ENCODE measurements around the gene DSCAML1. TPM values are rescaled to one million over a fixed set of nuclear protein-coding genes. Genes with fewer than 3 reads are reported as not detected.

The DSCAML1 gene
- total RNA-seq, 1 experiment from 2014 or later, result not detected

DNA sequence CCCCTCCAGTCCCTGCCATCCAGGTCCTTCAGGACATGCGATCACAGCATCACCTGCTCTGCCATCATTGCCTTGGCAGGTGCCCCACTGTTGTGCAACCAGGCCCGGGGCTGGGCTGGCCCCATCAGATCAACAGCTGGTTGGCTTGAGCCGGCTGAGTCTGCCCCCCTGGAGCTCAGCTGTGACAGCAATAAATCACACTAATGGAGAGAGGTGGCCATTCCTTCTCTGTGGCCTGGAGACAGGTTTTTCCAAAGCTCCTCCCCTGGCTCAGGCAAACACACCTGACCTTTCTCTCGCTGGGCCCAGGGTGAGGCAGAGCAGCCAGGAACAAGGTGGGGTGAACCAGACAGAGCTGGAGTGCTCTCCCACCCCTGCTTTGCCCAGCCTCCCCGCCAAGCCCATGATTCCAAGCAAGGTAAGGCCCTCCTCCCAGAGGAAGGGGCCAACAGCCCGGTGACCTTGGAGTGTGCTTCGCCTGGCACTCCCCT lies 36.4 kb upstream of the DSCAML1 start:
- no peak for DNase-seq (ENCODE audit: extremely low read depth, low read depth)

DNA sequence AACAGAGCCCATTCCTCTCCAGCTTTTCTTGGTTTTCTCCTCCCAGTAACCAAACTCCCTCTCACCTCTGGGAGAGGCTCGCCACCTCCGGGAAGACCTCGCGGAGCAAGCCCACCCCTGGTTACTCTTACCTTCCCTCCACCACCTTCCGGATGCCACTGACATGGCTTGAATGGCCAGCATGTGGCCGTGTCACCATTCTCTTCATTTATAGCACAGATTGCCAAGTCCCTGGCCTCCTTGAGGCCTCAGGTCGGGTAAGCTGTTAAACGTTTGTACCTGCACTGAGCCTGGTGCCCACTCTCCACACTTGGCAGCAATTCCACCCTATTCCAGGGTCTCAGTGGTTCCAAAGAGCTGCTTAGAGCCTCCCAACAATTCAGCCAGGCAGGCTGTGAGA lies 35.5 kb upstream of the DSCAML1 start:
- no peak for DNase-seq (ENCODE audit: extremely low read depth, low read depth)

DNA sequence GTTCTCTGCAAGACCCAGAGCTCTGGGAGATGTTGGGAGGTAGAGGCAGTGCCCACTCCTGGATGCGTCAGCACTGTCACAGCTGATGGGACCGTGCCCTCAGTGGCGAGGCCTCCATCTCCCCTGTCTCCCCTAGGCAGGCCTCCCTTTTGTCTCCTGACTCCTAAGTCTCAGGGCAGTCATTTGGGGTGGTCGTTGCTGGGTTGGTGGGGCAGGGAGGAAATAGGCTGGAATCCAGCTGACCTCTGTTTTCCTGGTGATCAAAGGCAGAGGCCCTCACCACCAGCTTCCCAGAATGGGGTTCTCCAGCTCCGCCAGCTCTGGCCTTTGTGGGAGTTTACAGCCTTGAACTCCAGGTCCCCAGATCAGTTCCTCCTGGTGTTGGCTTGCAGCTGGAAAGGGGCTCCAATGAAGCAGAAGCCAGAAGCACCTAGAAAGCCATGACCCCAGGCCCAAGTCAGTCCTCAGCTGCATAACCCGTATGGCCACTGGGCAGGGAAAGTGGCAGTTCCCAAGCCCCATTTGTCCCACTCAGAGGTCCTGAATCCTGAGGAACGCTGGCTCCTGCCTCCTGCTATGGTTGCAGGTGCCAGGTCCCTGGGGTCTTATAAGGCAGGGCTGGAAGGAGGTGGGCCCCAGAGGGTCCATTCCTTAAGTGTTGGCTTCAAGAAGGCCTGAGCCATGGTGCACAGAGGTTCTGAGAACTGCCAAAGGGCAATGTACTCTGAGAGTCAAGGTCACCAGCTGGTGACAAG lies 34.8 kb upstream of the DSCAML1 start:
- no peak for DNase-seq (ENCODE audit: extremely low read depth, low read depth)

DNA sequence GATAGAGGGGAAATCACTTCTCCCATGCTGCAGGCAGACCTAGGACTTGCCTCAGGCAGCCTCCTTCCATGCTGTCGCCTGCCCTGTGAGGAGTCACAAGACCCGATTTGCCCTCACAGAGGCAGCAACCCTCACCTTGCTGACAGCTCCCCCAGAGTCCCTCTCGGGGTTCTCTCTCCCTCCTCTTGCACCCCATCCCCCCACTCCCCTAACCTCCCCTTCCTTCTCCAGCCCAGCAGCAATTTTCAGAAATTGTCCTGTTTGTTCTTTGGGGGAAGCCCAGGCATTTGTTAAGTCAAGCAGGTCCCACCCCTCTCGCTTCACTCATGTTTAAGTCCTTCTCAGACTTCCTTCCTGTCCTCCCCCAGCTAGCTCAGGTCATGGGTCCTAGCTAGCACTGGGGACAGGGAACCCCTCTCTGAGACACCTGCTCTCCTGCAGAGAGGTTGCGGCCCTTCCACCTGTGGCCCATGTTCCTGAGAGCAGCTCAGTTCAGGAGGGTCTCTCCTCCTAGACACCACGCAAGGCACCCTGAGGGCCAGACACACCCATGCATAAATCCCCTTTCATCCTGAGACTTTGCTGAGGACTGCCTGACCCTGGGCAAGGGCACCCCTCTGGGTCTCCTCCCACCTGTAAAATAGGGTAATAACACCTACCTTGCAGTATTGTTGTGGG lies 33.8 kb upstream of the DSCAML1 start:
- DNase-seq (ENCODE audit: extremely low read depth, low read depth), result no peak

DNA sequence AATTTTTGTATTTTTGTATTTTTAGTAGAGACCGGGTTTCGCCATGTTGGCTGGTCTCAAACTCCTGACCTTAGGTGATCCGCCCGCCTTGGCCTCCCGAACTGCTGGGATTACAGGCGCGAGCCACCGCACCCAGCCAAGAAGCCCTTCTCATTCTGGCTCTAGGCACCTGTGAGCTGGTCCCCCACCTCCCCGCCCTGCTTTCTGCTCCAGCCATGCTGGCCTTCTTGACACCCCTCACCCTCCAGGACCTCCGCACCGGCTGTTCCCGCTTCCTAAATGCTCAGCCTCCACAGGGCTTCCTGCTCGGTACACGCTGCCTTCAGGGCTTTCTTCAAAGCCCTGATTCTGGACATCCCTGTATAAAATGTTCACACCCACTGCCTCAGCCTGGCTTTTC lies 33.1 kb upstream of the DSCAML1 start:
- no peak for DNase-seq (ENCODE audit: extremely low read depth, low read depth)

DNA sequence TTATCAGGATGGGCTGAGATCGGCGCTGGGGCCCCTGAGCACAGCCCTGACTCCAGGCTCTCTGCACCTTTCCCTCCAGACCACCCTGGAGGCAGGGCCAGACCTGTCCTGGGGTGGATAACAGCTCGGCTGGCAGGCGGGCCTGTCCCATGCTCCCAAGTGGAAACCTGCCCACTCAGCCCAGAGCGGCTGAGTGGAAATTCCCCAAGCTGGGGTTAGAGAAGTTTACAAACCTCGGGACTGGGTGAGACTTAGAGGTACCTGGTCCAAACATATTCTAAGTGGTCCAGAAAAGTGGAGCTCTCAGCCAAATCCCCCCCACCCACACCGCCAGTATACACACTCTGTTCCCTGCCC lies 32.3 kb upstream of the DSCAML1 start:
- no peak for DNase-seq (ENCODE audit: extremely low read depth, low read depth)

DNA sequence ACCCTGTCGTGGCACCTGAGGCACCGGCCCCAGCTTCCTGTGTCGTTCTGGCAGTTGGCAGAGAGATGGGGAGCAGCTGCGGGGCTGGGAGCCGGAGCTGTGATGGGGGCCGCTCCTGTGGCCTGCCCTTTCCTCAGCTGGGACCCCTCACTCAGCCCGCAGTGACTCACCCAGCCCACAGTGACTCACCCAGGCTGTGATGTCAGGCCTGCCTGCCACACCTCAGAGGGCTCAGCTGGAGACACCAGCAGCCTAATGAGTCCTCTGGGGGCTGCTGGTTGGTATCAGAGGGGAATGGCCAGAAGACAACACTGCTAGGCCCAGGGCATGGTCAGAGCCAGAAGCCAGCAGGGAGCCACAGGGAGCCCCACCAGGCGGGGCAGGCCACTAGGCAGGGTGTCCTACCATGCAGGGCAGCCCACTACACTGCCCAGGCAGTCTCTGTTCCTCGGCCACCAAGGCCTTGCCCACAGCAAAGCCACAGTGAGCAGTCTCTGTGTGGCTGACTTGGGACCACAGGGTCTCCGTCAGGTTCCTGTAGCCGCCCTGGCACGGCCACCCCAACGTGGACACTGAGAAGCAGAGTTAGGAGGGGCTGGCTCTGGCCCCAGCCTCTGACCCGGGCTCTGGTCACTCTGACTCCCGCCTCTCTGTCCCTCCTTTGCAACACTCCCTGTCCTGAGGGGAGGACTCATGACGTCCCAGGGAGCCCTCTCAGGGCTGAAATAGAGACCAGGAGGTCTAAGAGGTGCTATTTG lies 31.8 kb upstream of the DSCAML1 start:
- no peak for DNase-seq (ENCODE audit: extremely low read depth, low read depth)

DNA sequence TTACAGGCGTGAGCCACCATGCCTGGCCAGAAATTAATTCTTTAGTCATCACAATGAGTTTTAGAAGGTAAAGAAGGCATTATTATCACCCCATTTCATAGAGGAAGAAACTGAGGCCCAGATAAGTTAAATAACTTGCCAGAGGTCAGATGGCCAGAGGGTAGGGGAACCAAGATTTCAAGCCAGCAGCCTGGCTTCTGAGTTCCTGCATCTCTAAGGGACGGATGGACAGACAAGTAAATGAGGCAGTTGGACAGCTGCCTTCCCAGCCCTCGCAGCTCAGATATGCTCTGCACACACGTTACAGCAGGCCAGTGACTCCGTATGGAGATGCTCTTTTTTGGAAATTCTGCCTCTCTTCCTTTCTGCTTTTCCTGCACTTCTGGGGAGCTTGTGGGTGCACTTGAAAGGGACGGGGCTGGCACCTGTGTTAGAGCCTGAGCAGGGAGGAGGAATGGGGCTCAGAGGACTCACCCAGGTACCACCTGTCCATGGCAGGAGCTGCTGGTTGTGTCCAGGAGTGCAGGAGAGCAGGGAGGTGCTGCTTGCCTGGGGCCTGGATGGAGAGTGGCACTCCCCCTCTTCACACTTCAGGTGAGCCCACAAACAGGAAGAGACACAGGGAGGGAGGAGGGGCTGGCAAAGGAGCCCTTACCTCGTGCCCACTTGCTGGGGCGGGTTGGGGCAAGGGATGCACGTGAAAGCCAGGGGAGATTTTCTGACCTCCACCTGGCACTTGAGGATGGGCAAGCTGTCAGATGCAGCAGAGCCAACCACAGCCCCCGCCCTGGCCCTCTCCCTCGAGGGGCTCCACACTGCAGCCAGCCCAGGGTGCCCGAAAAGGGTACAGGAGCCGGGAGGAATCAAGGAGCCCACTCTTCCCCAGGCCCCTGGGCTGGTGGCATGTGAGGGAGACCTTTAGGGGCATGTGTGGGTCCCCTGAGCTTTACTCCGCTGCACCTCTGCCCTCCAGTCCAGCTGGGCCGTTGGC lies 30.8 kb upstream of the DSCAML1 start:
- no peak for DNase-seq (ENCODE audit: extremely low read depth, low read depth)

DNA sequence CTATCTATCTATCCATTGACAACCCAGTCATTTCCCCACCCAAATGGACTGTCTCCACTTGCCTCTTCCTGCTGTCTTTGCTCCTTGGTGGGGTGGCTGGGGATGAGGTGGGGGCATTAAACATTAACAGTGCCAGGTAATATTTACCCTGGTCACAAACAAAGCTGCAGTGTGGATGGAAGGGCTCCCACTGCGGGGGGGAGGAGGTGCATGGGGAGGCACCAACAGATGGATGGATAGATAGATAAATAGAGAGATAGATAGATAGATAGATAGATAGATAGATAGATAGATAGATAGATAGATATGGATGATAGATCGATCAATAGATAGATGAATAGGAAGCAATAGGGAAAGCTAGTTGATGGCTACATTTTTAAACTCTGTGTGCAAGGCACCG lies 29.8 kb upstream of the DSCAML1 start:
- no peak for DNase-seq (ENCODE audit: extremely low read depth, low read depth)

DNA sequence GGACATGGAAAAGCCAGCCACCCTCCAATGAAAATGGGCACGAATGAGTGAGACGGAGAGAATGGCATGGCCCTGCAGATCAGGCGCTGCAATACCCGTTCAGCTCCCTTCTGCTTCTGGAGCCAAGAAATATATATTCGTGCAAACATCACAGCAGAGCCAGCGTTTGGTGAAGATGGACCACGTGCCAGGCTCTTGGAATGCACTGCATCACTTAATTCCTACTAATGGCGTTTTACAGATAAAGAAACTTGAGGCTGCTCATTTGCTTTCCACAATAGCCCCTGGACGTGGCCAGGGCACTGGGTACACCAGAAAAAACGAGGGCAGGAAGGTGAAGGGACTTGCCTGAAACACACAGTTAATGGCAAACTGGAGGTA lies 29.2 kb upstream of the DSCAML1 start:
- DNase-seq (ENCODE audit: extremely low read depth, low read depth), result no peak

DNA sequence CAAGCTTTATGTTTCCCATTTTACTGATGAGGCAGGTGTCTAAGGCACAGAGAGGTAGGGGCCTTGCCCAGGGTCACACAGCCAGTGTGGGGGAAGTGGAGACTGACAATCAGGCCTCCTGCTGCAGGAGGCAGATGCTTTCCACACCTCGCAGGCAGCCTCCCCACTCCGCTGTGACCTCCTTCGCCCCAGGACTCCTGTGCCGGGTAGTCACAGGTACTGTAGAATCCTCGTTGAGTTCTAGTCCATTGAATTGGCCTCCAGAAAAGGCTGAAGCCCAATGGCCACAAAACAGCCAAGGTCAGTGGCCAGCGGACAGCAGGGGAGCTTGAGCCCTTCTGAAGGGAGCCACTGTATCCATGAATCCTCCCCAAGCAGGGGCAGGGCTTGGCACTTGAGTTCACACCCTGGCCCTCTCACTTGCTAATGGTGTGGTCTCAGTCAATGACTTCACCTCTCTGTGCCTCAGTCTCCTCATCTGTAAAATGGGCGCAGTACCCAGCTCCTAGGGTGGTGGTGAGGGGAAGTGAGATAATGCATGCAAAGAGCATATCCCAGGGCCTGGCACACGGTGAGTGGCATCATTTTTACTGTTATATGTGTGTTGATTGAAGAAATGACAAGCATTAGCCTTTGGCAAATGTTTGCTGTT lies 28.6 kb upstream of the DSCAML1 start:
- no peak for DNase-seq (ENCODE audit: extremely low read depth, low read depth)

DNA sequence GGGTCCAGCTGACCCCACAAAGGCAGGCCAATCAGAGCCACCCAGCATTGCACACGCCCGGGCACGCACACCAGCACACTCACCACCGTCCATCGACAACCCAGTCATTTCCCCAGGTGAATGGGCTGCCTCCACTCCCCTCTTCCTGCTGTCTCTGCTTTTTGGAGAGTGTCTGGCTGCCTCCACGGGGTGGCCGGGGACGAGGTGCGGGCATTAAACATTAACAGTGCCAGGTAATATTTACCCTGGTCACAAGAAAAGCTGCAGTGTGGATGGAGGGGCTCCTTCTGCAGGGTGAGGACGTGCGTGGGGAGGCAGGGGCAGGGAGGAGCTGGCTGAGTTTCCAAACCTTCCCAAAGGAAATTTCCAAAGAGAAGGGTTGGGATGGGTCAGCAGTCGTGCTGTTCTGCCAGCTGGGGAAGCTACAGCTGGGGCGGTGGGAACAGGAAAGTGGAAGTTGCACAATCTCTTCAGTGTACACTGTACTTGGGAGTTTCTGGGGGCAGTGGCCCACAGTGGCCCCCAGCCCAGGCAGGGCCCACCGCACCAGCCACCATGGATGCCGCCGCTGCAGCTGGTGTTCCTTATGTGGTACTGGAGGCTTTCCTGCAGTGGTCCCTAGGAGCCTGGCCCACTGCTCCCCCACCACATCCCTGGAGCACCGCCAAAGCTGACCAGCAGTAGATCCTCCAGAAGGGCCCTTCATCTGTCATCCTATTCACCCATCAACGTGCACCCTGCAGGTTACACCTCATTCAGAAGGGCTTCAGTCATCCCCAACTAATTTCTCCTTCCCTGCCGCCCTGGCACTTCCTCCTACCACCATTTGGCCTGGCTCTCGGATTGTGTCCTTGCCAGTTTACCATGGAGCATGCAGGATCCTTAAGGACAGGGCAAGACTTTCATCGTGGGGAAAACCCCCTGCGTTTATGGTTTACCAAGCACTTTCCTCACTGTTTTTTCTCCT lies 27.8 kb upstream of the DSCAML1 start, which contains the start of gene FXYD2:
Gene FXYD2 (minus strand): TSS at position 174 of the 967 bp plus-strand sequence. CDS start 66 bp downstream, at position 108.
- DNase-seq (ENCODE audit: extremely low read depth, low read depth), result no peak

DNA sequence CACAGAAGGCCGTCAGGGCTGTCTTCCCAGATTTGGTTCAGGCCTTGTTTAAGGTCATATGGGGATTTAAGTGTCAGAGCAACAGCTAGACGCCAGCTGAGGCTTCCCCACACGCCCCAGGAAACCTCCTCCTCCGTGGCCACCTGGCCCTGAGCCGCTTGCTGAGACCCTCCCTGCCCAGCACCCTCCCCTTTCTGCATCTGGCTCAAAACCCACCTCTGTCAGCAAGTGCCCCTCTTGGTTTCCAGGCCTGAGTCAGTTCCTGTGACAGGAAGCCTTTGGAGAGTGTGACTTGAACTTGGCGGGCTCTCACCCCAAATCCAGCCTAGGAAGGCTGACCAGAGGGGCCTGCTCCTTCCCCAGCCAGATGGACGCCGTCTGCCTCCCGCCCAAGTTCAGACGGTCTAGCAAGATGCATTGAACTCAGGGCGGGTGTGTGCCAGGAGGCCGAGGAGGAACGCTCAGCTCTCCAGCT lies 27.0 kb upstream of the DSCAML1 start:
- DNase-seq (ENCODE audit: extremely low read depth, low read depth), result no peak

DNA sequence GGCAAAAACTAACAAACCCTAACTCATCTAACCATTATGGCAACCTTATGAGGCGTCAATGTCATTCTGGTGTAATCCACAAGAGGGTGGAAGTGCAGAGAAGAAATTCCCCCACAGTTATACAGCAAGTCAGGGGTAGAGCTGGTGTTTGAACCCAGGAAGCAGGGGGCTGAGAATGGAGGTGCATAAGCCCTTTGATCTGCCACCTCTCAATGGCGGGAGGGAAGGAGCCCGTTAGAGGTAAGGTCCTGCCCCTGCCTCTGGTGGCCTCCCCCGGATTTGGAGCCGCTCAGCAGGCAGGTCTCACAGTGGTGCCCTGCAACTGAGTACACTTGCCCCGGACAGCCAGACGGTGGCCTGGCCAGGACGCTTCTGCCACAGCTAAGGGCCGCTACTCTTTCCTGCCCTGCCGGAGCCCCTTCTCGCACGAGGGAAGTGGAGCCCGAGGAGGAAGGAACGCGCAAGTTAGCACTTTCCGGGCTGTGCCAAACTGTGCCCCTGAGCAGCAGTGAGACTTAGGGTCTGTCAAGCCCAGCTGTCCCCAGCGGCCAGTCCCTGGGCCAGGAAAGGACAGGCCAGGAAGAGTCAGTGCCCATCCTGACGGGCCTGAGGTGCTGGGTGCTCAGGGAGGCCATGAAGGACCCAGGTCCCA lies 26.4 kb upstream of the DSCAML1 start:
- DNase-seq (ENCODE audit: extremely low read depth, low read depth), result no peak

DNA sequence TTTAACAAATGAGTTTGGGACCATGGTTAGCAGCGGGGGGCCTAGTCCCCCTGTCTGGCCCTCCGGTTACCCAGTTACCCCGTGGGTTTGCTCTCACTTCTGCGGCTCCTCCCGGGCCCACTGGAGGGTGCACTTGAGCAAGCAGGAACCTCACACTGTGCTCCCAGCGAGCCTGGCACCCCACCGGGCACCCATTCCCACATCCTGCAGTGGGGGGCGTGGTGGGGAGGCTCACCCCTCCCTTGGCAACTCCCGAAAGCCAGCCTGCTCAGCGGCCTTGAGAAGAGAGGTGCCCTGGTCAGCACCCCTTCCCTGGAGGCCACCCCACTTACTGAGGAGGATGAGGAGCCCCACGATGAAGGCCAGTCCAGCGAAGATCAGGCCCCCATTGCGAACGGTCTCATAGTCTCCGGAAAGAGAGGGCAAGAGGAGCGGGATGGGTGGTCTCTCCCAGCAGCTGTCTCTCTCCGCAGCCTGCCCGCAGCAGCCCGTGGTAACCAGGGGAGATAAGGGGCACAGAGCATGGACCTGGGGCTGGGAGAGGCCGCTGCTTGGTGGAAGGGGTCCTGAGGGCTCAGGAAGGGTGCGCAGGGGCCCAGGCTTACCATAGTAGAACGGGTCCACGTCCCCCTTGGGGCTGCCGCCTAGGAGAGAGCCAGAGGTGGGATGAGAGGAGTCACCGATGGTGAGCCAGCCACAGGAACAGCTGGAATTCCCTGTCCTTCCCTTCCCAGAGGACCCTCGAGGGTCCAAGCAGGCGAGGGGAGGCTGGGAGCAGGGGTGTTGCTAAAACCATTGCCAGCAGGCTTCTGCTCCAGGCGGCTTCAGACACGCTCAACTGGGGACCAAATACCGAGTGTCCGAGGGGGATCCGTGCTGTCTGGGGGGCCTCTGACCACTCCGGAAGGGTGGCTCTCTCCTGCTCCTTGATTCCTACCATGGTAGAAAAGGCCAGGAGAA lies 25.3 kb upstream of the DSCAML1 start:
- DNase-seq (ENCODE audit: extremely low read depth, low read depth), result peak; percentile 12

DNA sequence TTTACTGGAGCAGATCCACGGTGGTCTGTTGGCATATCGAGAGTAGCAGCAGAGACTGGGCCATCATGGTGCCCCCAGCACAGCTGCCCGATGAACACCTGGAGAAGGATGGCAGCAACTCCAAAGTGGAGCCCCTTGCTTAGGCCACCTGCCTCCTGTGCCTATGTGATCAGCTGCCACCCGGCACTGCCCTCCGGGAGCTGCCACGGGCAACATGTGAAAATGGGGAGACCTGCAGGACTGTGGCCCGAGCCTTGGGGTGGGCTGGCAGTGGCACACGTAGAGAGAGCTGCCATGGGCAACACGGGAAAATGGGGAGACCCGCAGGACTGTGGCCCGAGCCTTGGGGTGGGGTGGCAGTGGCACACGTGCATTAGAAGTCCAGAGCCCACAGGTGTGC lies 24.4 kb upstream of the DSCAML1 start:
- DNase-seq (ENCODE audit: extremely low read depth, low read depth), result no peak

DNA sequence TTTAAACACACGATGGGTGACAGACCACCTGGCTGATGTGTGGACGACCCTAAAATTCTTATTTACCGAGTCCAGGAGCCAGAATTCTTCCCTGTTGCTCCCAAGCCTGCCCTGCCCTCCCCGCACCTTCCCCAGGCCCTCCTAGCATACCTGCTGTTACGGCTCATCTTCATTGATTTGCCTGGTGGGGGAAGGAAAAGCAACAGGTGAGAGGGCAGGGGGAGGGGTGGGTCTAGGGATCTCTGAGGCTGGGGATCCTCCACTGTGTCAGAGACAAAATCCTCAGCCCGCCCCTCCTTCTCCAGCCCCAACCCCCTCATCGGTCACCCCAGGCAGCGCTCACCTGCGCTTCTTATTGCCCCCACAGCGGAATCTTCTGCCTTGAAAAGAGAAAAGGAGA lies 23.5 kb upstream of the DSCAML1 start:
- no peak for DNase-seq (ENCODE audit: extremely low read depth, low read depth)

Data from NCI-H460 (cell line).